HG03103 (cell line): ENCODE measurements around the gene PLXNA2.

Source experiments
- ATAC-seq: cut with Tn5 transposase; IDR thresholded peaks from one replicate; pipeline ENCODE4 v1.9.1; 2021; ENCODE audit warnings: low read depth; ENCODE audit not compliant: unreplicated experiment

The PLXNA2 gene

DNA sequence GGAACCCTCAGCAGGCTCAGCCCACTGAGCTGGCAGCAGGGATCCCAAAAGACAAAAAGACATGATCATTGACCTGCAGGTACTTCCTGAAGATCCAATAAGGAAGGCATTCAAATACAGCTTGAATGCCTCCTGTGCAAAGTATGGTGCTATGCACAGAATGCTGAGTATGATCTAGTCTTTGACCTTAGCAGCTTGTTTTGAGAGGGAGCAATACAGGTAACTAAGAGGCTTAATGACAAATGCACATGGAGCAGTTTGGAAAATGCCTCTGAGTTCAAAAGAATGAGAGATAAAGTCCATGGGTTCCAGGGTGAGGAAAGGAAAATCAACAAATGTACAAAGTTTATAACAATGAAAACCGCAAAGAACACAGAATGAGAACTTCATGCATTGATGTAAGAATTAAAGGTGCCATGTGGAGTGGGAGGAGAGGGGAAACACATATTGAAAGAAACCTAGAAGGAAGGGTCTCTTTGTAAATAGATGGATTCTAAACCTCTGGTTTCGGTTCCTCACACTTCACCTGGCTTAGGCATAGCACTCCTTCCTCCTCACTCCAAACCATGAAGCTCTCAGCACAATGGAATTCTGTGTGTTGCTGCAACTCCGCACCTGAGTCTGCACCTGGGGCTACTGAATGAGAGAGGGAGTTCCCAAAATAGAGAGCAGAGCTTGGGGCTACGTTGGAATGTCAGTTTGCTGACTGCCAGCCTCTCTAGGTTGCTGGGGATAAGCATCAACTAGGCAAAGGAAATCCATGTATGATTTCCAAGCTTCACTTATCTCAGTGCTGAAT lies 77.6 kb downstream of the PLXNA2 start:
- ATAC-seq, result no peak

DNA sequence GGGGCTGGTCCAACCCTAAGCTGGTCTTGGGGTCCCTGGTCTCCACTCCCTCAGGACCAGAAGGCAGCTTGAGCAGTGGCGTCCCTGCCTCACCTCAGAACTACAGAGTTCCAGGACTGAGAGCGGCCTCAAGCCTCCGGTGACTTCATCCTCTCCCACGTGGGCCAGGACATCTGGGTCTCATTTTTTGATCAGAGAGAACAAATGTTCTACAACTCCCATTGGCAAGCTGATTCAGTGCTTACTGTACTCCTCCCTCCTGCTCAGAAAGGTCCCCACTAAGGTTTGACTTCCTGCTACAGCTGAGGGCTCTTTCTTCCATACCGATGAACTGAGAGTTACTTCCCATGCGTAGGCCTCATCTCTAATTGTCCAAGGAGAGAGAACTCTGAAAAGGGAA lies 78.5 kb downstream of the PLXNA2 start:
- ATAC-seq, result no peak

DNA sequence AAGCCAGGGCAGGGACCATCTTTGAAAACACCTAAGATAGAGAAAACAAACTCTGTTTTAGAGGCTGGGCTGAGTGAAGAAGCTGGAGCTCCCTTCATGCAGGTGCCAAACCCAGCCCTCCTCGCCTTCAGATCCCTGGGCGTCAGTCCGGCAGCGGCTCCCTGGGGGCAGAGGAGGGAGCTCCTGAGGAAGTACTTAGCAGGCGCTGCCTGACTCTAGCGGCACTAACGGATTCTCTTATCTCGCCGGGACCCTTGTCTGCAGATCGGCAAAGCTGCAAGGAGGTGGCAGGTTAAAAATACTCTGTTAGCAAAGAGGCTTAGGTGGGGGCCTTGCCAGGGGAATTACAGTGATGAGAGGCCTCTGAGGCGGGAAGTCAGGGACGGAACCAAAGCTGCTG lies 79.6 kb downstream of the PLXNA2 start:
- ATAC-seq, result no peak

DNA sequence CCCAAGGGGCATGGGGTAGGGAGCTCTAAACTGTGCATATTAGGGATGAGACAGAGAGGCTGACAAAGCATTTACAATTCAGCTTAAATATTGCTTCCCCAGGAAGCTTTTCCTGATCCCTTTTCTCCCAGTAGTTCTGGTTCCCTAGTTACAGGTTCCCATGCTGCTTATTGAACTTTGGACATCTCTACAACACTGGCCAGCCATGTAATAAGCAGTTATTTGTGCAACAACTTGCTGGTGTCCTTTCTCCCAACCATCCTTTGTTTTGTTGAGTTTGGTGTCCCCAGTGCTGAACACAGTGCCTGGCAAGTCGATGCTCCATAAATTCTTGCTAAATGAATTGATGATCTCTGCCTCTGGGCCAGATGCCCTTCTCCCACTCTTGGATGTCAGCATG lies 80.6 kb downstream of the PLXNA2 start:
- no peak for ATAC-seq

DNA sequence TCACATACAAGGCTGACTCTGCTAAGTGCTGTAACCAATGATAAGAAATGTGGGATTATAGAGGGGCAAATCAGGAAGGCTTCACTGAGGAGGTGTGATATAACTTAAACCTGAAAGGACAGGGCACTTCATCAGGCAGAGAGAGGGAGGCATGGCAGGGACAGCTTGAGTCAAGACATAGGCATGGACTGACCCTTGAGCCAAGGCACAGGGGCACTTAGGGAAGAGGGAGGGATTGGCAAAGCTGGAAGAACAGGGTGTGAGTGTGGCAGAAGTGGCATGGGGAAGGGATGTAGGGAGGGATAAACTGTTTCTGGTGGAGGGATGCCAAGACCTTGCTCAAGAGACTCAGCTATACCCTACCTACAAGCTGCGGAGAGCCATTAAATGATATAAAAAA lies 81.3 kb downstream of the PLXNA2 start:
- ATAC-seq, result no peak

DNA sequence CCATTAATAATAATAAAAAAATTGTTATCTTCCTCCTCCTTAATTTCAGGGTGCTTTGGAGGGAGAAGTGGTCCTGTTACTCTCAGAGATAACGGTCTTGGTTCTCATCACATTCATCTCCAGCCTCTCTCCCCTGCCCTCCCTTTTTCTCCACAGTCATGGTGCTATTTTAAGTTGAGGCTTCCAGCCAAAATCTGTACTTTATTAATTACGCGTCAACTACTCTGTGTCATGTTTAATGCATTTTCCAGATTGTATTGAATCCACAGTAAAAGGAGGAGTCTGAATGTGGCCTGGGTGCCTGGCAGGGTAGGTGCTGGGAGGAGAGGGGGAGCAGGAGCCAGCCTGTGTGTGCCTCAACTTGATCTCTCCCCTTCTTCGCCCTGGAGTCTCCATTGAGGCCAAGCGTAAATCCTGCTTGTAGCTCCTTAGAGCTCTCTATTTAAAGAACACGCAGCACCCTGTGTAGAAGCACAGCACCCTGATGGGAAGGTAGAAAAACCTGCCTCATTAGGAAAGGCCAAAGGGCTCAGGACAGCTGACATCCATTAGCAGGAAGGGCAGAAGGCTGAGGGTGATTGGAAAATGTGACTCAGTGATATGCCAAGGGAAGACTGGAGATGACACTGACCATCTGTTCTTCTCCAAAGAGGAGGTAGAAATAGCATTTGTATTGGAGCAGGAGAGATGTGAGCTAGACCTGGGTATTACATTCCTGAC lies 82.4 kb downstream of the PLXNA2 start:
- ATAC-seq, result no peak

DNA sequence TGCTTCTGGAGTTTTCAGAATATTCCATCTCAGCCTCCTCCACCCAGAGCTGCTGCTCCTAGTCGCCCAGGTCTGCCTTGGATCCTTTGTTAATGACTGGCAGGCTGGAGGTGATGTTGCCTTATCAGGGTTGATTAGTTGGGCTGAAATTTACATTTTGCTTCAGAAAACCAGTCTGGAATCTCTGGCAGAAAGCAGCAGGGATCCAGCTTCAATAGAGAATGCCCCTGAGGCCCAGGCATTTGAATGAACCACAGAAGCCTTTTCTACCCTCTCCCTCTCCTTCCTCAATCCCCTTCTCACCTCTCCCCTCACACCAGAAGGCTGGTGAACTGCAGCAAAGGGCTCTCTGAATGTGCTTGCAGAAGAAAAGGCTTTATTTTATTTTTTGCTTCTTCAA lies 83.2 kb downstream of the PLXNA2 start:
- ATAC-seq, result no peak

DNA sequence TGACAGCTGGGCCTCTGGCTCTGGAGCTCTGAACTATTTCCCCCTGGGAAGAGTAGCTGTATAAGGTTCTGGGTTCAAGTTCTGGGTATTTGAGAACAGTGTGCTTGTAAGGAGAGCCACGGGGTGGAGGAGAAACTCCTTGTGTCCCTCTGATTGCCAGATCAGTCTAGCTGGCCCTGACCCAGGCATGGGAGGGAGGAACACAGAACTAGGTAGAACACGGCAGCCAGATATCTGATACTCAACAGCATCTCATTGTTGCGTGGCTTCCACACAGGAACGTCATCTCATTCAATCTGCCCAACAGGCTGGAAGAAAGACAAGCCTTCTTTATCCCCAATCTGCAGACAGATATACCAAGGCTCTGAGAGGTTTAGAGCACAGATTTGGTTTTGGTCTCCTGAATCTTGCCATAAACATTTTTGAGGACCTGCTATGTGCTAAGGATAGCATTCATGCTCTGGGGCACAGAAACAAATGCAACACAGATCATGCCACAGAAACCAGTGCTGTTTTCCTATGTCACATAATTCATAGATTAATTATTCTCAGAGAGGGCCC lies 83.8 kb downstream of the PLXNA2 start:
- ATAC-seq, result no peak

DNA sequence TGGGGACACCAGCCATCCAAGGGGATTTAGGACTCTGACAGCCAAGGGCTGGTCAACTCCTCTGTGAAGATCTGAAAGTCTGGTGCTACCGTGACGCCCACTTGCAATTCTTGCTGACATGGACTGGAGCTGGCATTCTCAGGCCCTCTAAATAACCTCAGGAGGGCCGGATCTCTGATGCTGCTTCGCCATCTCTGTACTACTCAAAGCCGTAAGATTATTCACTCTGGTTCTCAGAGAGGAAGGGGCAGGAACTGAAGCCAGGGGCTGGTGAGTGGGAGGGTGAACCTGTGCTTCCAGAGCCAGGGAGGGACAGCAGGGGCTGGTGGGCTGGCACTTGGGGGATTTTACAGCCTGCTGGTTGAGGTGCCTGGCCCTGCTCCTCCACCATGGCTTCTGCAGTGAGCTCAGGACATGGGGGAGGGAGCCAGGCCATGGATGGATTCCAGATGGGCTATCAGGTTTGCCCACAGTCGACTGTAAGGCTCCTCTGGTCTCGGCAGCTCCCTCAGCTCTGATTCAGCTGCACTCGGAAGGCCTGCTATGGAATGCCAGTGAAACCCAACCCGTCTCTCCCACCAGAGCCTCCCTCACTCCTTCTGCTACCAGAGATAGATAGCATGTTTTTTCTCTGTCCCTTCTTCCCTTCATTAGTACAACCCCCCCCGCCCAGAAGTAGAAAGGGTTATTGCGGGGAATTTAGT lies 84.5 kb downstream of the PLXNA2 start:
- no peak for ATAC-seq

DNA sequence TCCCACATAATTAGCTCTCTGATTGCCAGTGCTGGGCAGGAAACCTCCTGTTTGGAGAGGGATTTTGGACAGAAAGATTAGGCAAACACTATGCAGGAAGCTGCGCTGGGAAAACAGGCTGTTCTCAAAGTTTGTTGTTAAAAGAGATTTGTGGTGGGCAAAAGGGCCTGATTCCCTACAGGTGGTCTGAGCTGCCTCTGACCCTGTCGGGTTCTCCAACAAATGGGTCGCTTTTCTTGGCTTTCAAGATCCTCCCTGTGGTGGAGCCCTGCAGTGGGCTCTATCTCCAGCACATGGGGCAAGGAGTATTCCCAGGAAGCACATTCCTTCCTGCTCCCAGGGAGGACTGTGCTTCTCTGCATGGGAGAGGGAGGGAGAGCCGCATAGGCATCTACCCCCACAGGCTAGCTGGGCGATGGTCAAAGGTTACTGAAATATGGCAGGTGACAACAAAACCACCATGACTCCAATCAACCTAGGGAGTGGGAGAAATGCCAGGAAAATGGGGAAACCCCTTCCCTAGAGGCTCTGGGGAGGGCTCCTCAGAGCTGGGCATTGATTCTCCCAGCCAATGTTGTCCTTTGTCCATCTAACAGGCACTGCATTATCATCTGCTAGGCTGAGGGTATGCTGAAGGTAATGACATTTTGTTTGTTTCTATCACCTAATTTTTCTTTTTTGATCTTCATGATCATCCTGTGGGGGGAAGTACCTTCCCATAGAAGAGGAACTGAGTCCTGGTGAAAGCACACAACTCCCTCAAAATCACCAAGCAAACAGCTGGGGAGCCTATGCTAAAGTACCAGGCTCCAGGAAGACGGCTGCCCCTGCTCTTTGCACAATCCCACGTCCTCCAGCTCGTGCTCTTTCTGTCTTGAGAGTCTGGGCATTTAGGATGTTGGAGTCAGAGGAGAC lies 85.3 kb downstream of the PLXNA2 start:
- ATAC-seq, result no peak

DNA sequence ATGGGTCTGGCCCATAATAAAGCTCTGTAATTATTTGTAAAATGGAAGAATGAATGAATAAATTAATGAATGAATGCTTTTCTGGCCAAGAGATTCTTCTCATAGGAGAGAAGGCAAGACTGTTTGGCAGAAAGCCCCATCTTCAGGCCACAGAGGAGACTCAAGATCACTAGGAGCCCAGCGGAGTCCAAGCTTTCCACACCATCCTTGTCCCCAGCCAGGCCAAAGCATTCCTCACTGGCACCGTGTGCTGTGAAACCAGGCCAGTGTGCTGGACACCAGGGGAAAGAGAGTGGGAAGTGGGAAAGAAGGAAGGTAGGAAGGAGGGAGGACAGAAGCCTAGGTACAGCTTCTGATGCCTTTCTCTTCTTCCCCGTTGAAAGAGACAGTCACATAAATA lies 86.4 kb downstream of the PLXNA2 start:
- no peak for ATAC-seq

DNA sequence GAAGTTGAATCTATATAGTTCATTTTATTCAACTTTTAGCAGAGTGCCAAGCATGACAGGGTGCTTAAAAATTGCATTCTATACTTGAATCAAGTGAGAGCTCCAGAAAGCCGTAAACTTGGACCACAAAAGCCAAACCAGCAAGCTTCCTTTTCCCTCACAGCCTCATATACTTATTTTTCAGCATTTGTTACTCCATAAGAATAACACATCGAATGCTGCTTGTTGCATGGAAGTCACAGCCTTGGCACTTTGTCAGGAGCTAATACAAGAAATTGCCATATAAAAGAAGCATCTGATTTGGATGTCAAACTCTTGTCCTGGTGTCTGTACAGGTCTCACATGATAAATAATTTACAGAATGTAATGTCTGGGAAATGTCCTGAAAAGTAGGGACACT lies 87.4 kb downstream of the PLXNA2 start:
- no peak for ATAC-seq

DNA sequence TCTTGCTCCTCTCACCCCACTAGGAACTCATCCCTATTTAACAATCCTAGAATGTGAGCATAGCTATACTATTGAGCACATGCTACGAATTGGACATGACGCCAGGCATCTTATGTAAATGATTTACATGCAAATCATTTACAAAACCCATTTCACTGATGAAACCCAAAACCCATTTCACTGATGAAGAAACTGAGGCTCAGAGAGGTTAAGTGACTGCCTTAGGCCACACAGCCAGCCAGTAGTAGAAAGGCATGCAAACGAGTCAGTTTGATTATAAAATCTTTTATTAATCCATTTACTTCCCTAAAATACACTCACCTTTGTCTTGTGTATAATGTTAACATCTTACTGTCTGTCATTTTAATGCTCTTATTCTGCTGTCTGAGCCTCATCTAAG lies 87.9 kb downstream of the PLXNA2 start:
- ATAC-seq, result no peak

DNA sequence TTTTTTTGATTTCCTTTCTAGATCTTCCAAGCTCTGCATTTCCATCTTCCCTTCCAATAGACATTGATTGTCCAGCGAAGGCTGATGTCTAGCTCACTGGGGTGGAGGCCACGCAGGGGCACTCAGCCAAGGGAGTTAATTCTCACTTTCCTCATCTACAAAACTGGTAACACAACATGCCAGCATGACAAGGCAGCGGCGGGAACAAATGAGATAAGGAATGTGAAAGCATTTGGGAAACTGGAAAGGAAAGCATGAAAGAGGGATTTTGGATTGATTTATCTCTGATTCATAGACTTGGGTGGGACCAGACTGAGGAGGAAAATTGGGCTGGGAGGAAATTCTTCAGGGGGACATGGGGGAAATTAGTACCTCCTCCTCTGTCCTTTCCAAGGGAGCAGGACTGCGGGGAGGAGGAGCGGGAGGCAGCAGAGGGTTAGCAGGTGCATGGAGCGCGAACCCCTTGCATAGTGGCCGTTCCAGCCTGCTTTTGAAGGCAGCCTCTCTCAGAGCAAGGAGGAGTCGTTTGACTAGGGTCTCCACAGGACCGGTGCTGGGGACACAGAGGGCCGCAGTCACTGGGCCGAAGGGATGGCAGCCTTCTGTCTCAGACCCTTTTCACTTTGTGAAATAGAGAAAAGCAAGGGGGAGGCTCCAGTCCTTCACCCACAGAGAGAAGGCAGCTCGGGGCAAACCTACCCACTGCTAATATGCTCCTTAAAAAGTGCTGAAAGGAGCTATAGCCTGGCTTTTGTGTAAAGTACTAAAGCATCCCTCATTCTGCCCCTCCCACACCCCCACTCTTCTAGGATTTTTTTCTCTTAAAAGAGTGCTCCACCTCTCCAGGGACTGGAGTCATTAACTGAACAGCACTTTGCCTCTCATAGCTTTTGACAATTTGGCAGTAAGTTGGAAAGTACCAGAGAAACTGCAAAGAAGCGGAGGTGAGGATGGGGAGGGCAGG lies 89.2 kb downstream of the PLXNA2 start:
- ATAC-seq, result no peak

DNA sequence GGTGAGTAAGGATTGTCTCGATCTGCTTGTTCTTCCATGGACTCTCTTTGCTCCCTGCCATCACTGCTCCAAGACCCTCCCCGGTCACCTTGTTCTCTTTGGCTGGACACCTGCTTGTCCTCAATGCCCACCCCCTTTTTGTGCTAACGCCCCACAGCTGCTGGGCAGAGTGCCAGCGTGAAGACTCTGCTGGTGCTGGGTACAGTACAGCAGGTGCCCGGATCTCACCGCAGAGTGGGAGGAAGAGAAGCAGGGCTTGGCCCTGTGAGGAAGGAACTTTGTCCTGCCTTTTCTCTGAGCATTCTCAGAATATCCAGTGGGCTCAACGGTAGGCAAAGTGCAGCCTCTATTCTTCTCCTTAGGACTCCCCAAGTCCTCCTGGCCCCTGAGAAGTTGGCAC lies 90.1 kb downstream of the PLXNA2 start:
- no peak for ATAC-seq

DNA sequence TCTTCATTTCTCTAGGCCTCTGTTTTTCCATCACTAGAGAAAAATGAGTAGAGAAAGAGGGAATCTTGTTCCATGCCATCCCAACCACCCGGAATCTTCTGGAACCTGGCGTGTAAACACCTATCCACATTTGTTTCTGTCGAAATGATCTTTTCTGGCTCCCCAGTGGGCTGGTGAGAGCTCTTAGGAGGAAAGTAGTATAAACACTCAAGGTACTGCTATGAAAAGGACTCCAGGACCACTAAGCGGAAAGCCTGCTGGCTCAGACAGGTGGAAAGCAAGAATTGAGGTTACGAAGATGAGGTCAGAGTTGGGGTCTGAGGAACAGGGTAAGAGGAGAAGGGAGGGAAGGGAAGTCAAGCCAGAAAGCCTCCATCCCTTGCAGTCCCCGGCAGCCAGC lies 90.8 kb downstream of the PLXNA2 start:
- no peak for ATAC-seq

DNA sequence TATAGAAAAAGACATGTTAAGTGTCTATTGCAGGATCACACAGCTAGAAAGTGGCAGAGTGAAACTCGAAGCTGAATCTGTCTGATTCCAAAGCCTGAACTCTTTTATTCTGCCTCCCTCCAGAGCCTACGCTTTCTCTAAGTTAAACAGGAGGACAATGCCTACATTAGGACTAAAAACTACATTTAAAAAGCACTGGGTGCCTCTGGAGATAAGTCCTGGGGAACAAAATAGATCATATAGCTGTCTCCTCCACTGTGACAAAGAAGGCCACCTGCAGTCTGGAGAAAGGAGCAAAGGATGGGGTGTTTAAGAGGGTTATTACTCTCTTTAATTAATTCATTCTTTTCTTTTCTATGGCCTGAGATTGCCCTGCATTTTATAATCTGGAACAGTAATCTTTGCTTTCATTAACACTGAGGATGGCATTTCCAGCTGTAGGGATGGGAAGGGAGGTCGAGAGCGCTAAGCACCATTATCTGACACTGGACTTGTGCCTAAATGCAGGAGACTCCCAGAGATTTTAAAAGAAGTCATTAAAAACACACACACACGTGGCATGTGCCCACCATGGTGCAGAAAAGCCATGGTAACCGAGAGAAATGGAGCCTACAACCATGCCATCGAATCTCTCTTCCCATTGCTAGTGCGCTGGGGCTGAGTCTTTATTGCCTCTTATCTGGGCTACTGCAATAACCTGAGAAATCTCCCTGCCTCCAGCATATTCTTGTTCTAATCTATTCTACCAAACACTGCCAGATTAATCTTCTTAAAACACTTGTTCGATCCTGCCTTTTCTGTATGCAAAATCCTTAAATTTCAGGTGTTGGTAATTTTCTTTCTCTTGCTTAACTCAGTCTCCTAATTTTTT lies 92.2 kb downstream of the PLXNA2 start:
- ATAC-seq, result no peak

DNA sequence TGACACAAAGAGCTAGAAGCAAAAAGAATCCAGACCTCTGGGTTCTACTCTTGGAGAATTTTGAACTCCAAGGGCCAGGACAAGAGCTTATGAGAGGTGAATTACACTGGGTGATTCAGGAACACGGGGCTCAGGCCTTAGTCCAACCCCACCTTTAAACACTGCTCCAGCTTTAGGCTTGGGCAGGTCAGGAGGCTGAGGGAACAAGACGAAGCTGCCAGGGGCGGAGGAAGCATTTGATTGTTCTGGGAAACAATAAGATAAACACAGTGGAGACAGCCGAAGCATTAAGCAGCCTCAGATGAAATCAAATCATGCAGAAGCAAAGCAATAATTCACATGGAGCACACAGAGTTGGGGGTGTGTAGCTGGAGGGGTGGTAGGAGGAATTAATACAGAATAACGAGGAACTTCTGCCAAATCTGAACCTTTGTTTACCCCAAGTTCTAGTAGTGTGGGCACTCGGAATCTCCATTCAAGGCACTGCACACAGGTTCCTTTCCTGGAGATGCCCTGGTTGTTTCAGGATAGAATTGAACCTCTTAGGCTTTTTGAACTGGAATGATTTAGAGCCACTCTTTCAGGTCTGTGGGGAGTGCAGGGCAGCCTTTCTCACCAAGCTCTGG lies 93.2 kb downstream of the PLXNA2 start:
- no peak for ATAC-seq
